GM21737 (cell line): ENCODE data around the gene CTNND2.
"Not testable (repeated sequence)": the region's sequence is repeated elsewhere in the genome, so short reads cannot be mapped to it uniquely, and the experiment has no call there.

Source experiments
- ATAC-seq: cut with Tn5 transposase; IDR thresholded peaks from one replicate; pipeline ENCODE4 v1.9.1; 2021; ENCODE audit warnings: mild to moderate bottlenecking, moderate library complexity; ENCODE audit not compliant: unreplicated experiment

The CTNND2 gene

GRCh38 chr5:11004523-11004922, 899.7 kb downstream of the CTNND2 start:
- not testable (repeated sequence) for ATAC-seq

- ATAC-seq: no peak
Measured at GRCh38 chr5:11000515-11001353, 903.5 kb downstream of the CTNND2 start.

GRCh38 chr5:10999714-11000113, 904.5 kb downstream of the CTNND2 start:
- no peak for ATAC-seq

- ATAC-seq: no peak
Measured at GRCh38 chr5:10995891-10996290, 908.4 kb downstream of the CTNND2 start.

- no peak for ATAC-seq
Measured at GRCh38 chr5:10994091-10994986, 909.9 kb downstream of the CTNND2 start.

GRCh38 chr5:10990634-10991033, 913.6 kb downstream of the CTNND2 start:
- no peak for ATAC-seq

- ATAC-seq: no peak
Measured at GRCh38 chr5:10989577-10990263, 914.5 kb downstream of the CTNND2 start.

GRCh38 chr5:10988622-10989021, 915.6 kb downstream of the CTNND2 start:
- no peak for ATAC-seq

- peak; percentile 94 for ATAC-seq
Measured at GRCh38 chr5:10987925-10988504, 916.2 kb downstream of the CTNND2 start.

GRCh38 chr5:10987276-10987924, 916.8 kb downstream of the CTNND2 start:
- no peak for ATAC-seq

- no peak for ATAC-seq
Measured at GRCh38 chr5:10985721-10986110, 918.5 kb downstream of the CTNND2 start.

- no peak for ATAC-seq
Measured at GRCh38 chr5:10985091-10985720, 919.0 kb downstream of the CTNND2 start.

GRCh38 chr5:10984021-10984715, 920.1 kb downstream of the CTNND2 start:
- no peak for ATAC-seq

- no peak for ATAC-seq
Measured at GRCh38 chr5:10982626-10983025, 921.6 kb downstream of the CTNND2 start.

GRCh38 chr5:10981932-10982331, 922.3 kb downstream of the CTNND2 start:
- no peak for ATAC-seq

- ATAC-seq: no peak
Measured at GRCh38 chr5:10977011-10977410, 927.2 kb downstream of the CTNND2 start.

GRCh38 chr5:10975945-10976344, 928.3 kb downstream of the CTNND2 start:
- ATAC-seq: no peak

- no peak for ATAC-seq
Measured at GRCh38 chr5:10974850-10975249, 929.4 kb downstream of the CTNND2 start.

GRCh38 chr5:10973316-10973715, 930.9 kb downstream of the CTNND2 start:
- no peak for ATAC-seq
